Measurements from ENCODE around the gene MCM6.

The MCM6 gene

DNA sequence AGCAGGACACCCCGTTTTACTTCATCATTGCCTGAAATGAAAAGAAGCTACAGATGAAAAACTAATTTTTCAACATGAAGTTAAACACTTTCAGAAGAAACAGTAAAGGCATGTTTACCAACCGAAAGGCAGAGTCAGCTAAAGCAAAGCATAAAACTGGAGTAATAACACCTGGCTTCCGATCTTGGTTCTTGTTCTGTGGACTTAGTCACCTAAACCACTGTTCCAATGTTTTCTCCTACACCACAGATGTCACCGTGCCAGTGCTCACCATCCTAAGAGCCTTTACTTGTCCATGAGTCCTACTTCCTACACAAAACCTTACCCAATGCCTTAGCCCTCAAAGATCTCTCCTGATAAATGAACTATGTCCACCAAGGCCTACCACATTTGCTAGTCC is 13.5 kb downstream of the MCM6 start:
- no peak for DNase-seq

DNA sequence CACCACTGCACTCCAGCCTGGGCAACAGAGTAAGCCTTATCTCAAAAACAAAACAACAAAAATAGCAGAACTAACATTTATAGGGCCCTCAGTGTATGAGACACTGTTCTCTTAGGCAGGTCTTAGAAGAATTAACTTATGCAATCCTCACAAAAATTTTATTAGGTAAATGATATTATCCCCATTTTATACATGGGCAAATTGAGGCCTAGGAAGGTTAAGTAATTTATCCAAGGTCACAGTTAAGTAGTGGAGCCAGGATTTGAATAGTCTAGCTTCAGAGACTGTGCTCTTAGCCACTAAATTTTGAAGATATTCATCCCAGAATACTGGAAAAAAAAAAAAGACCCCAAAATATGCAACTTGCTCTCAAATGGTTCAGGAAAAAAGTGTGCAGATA is 22.8 kb downstream of the MCM6 start:
- DNase-seq: no peak

DNA sequence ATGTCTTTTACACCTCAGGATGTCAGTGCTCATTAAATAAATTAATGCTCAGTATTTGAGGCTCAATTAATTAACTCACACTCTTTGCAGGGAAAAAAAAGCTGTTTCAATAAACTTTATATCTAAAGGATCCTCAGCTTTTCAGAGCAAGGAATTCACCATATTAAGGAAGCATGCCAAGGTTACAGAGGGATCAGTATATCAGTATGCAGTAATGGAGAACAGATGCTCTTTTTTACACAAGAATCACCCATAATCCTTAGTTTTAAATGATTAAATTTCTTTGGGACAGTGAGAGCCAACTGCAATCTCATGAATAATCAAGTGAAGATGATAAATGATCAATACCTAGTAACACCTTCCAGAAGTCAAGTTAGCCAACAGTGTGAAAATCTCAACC is 24.4 kb downstream of the MCM6 start:
- DNase-seq: no peak

DNA sequence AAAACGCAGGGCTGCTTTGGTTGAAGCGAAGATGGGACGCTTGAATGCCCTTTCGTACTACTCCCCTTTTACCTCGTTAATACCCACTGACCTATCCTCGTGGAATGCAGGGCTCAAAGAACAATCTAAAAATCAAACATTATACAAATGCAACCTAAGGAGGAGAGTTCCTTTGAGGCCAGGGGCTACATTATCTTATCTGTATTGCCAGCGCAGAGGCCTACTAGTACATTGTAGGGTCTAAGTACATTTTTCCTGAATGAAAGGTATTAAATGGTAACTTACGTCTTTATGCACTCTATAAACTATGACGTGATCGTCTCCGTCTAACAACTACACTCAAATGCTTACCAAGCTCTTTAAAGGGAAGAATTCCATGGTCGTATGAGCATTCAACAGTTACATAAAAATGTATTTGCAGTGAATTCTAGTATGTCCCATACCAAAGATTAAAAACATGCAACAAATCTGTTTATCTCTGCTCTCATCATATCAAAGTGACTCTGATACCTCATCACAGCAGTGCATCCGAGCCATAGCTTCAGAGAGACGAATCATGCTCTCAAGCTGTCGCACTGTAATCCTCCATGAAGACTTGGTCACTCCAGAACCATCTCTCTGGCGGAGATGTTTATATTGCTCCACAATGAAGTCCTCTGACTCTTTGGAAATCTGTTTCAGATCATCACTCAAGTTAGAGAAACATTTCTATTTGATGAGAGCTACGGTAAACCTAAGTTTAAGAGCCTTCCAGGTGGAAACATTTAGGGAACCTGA is 25.2 kb downstream of the MCM6 start:
- DNase-seq: no peak

DNA sequence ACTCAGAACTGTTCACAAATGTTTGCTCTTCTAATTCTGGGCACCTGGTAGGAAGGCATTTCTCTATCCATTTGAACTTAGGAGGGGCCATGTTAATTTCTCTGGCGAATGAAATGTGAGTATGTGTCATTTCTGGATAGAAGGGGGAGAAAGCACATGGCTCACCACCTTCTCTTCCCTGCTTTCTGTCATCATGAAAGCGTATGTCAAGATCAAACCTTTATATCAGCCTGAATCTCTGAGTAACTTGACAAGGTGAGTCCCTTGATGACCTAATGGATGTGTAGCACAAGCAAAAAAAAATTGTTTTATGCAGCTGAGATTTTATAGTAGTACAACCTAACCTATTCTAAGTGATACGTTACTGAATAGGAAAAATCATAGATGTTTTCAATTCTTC is 27.2 kb downstream of the MCM6 start:
- no peak for DNase-seq

DNA sequence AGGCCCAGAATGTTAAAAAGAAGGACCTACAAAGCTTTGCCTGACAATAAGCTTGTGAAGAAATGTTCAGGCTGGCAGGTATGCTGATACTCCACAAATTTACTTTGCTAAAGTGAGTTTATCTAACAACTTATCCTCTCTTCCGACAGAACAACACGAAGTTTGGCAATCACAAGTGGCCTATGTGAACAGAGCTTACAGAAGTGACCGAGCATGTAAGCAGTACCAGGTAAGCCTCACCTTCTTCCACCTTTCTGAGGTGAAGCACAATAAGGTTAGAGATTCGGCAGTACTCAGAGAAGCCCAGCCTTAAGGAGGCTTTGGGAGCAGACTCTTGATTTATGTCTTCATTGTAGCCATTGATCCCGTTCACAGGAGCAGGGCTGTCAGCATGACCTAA is 30.2 kb downstream of the MCM6 start:
- no peak for DNase-seq

DNA sequence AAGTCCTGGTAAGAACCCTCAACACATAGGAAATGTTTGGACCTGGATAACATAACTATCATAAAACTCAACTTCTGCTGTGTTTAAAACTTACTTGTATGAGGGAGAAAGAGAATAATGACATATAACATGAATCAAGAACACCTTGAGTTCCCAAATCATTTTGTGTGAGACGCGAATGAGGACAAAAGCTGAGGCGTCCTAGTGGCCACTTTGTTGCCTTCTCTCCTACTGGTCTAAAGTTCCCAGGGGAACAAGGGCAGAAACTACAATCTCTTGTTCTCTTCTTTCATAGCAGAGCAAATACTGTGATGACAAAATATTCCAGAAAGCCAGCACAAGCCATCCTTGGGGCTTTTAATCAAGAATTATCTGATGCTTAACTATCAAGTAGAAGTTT is 31.0 kb downstream of the MCM6 start:
- DNase-seq: no peak

DNA sequence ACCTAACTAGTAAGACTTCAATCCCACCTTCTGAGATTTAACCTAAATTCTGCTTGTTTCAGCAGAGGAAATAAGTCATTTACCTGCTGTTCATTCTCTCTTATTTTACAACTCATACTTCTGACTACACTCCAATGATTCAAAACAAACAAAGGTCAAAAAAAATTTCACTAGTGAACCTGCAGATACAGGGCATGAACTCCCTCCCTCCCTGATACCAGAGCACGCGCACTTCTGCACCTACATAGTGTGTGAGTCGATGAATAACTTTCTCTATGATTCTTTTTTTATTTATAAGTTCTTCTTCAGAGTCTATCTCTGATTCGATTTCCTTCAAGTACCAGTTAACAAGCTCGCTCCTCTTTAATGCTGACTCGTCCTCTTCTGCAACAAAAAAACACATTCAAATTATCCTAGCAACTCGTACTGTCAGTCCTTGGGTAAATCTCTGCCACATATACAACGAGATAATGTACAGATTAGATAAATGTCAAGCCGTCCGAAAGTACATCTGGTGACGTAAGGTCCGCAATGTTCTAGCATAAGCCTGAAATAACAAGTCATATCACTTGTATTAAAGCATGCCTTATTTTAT is 31.8 kb downstream of the MCM6 start:
- no peak for DNase-seq

DNA sequence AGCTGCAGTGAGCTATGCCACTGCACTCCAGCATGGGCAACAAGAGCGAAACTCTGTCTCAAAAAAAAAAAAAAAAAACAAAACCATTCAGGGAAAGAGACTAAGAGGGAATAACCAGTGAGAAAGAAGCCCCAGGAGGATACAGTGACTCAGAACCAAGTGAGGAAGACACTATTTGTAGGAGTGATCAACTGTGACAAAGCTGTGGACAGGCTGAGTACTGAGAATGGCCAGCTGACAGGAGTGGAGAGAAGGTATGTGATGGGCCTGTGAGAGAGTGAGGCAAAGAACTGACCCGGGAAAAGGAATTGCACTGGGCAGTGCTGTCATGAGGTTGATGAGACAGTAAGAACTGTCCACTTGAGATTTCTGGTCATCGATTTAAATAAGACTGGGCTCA is 32.6 kb downstream of the MCM6 start:
- DNase-seq: no peak

DNA sequence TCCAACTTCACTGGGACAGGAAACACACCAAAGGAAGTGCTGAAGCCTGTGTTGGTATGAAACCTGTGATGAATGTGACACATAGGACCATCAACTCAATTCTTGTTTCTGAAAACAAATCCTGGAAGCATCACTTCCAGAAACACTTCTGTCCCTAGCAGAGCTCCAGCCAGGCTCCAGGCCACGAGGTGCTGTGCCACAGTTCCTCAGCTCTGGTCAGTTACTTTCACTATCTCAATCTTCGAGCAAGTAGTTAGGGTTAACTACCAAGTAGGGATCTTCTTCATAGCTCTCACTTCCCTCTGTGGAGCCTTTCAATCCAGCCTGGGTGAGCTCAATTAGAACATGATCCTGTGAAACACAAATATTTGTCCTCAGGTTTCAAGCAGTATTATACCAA is 35.6 kb downstream of the MCM6 start:
- DNase-seq: no peak

DNA sequence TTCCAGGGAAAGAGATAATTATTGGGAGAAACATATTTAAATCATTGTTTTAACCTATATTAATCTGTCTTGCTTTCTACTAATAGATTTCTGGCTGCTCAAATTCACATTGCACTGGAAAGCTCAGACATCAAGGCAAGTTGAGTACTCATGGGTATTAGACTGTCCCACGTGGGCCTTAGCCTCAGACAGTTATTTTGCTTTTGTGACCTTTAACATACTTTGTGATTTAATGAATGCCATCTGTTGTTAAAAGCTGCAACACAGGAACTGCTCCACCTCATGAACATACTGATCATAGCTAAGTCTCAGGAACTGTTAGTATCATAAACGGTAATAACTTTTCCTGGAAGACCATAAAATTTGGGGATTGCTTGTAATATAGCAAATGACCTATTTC is 36.5 kb downstream of the MCM6 start:
- DNase-seq: no peak

DNA sequence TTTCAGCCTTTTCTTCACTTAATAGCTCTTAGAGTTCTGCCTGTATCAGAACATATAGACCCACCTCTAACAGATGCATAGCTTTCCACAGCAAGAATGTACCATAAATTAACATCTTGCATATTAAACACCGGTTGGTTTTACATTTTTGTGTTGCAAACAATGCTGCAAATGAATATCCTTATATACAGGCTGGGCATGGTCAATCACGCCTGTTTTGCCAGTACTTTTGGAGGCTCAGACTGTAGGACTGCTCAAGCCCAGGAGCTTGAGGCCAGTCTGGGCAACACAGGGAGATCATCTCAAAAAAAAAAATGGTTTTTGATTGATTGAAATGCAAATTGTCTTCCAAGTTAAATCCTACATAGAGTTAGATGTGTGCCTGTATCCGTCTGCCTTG is 37.7 kb downstream of the MCM6 start:
- no peak for DNase-seq

DNA sequence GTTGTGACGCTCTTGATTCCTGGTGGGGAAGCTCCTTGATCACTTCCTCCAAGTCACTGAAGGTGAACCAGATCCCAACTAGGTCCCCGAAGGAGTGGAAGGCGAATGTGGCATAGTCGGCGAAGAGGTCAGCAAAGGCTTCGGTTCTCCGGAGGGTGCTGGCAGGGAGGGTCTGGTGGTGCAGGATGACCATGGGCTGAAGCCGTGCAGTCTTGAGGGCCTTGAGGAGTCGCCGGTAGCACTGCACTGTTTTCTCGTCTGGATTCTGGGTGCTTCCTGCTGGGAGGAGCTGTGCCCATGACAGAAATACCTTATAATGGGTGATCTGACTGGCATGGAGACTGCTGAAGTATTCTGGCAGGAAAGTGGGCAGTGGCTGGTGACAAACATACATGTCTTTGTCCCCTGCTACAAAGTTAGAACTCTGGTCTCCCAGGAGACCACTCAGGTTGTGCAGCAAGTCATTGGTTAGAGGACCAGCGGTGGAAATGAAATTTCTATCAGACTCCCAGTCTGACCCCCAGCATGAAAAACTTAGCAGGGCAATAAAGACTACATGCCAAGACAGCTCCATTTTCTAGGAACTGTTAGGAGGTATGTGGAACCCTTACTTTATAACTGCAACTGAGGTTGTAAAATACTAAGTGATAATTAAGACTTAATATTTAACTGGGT is 39.5 kb downstream of the MCM6 start, which contains the start of gene LCT:
Gene LCT (minus strand): TSS at position 589 of the 675 bp plus-strand sequence. CDS start 15 bp downstream, at position 574.
- DNase-seq: no peak

DNA sequence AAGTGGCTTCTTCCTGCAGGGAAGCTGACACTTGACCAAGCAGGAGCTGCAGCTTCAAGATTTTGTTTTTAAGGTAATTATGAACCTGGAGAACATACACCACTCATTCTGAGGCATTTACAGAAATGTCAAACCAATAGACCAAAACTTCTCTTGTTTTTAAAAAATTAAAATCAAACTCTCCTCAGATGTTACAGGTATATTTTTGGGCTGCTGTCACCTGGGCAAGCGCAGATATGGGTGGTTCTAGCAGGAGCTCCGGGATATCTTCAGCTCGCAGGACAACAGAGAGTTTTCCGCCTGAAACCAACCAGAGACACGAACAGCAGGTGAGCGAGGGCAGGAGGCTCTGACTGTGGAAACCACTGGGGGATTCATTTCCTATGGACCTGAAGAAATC is 43.4 kb downstream of the MCM6 start:
- DNase-seq: no peak

DNA sequence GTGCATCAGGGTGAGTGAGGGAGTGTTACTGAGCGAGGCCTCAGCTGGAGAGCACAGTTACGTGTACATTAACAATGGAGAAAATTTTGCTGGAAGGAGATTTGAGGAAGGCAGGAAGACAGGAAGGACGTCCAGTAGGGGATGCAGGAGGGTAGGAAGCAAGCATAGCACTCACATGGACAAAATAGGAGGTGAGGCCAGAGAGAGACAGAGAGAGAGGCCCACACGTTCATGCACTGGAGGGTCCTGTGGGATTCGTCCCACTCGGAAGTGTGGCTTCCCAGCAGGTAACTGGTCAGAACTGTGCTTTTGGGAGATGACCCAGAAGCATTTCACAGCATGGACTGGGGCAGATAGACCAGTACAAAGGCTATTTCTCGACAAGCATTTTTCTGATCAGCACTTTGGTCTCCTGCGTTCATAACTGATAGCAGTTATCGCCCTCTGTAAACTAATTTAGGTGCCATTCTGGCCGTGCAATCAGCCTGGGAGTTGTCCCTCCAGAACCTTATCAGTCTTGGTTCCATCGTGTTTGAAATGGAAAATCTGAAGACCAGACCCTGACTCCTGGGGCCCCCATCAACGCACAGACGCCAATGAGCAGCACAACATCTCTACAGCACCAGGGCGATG is 44.9 kb downstream of the MCM6 start:
- no peak for DNase-seq

DNA sequence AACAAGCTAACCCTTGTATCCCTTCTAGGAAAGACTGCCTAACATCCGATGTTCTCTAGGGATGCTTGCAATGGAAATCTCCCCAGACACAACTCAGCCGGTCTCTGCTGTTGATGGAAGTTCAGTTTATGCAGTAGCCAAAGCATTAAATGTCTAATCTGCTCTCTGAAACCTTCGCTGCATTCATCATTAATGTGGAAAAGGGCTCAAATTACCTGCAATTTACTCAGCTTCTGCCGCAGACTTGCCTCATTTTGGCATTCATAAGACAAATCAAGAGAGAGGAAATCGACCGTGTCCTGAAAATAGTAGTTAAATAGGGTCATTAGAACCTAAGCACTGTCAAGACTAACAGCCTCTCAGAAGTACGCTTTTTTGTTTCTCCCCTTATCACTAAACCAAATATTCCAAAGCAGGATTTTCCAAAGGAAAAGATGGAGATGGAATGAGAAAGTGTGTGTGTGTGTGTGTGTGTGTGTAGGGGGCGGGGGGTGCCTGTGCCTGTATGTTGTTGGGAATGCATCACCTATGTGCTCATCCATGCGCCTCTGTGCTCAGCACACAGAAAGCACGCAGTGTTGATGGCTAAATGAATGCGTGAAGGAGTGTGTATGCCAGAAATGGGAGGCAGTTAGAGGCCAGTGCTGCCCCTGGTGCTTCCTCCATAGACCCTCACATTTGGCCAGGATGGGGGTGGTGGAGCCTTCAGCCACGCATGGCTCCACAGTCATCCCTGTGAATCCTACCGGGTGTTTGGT is 46.7 kb downstream of the MCM6 start:
- no peak for DNase-seq

DNA sequence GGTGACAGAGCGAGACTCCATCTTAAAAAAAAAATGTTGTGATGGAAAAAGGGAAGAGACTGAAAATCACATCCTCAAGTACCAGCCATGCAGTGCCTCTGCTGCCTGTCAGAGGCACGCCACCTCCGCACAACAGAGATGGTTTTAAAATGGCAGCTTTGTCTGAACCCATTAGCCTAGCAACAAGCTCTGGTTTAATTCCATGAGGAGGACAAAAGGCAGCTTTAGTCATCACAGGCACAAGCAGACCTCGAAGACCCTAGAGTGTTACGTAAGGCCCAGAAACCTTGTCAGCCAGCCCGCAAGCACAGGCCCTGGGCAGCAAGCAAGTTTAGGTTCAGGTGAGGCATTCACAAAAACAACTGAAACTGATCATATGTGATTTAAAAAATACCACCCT is 49.7 kb downstream of the MCM6 start:
- no peak for DNase-seq

DNA sequence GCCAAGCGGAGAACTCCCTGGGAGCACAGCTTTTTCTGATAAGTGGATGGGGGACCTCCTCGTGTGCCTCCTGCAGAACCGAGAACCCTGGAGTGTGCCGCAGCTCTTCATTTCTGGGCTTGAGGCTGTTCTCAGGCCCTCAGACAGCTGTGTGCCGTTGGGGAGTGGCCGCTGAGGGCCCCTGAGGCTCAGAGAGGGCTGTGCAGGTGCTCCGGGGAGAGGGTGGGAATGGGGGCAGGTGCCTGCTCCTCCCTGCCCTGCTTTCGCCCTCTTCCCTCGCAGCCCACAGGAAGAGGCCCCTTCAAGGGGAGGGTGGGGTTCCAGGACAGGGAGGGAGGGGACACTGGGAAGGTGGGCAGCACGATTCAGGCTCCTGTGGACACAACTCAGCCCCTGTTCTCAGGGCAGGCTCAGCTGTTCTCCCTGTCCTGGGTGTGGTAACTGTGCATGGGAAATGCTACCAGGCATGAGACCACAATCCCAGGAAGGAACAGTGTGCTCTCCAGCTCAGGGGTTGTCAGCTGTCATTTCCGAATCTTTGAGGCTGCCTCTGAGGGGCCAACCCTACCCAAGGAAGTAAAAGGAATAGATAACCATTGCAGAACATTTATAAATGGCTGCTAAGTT is 50.6 kb downstream of the MCM6 start:
- no peak for DNase-seq

DNA sequence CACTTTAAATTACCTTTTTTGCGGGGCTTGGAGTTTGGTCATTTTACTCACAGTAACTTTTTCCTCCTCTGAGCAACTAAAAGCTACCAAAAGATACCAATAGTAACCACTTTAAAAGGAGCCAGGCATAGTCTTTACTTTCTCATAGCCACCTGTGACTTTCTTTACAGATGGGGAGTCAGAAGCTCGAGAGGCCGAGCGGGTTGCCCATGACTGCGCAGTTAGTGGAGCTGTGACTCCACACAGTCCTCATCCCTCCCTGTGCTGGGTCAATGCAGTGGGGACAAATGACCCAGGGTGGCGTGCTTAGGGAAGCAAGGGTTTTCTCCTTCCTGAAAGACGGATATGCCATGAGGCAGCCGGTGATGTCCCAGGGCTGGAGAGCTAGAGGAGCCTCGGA is 51.1 kb downstream of the MCM6 start:
- DNase-seq: no peak

DNA sequence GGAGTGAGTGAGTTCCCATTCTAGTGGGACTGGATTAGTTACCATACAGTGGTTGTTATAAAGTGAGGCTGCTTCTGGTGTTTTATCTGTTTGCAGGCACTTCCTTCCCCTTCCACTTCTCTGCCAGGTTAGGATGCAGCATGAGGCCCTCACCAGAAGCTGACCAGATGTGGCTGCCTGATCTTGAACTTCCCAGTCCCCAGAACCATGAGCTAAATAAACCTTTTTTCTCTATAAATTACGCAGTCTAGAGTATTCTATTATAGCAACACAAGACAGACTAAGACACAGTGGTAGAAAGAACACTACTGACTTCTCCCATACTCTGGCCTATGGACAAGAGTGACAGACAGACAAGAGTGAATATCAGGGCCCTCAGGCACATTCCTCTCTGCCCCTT is 53.4 kb downstream of the MCM6 start:
- DNase-seq: no peak

DNA sequence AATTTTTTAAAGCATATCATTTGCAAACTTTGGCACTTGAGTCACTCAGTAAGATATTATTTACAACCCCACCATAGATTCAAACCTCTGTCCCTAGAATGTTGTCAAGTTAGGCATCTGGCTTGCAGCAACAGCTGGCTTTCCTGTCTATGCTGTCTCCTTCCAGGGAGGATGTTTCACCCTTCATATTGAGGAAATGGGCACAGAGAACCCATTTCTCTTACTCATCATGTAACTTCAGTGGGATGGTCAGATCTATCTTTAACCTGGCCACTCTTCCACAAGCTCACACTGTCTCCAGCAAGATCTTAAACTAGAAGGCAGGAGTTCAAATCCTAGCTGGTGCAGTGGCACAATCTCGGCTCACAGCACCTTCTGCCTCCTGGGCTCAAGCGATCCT is 55.1 kb downstream of the MCM6 start:
- no peak for DNase-seq

DNA sequence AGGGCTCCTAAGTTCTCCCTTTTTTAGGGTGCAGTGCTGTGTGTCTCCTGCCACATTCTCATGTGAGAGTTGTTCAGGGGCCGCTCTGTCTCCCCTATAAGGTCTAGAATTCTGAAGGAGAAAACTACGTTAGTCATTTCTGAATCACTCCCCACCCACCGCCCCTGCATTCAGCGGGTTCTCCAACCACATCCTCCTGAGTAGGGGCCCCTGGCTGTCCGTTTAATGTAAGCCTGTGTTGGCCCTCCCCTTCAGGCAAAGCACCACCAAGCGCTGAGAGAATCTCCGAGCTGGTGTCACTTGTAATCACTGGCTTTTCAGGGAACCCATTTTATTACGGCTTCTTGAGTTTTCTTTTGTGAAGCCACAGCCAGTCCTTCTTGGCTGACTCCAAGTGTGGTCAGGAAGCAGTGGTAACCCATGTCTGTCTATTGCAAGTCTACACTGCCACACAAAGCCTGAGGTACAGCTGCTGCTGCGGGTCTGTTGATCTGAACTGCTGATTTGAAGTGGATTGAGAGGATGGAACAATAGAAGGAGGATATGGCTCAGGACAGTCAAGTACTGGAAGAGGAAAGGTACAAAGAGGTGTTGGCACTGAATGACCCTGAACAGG is 56.1 kb downstream of the MCM6 start:
- DNase-seq: peak; percentile 36
